ENCODE measurements around the gene AHR. TPM values are rescaled to one million over a fixed set of nuclear protein-coding genes. Genes with fewer than 3 reads are reported as not detected.

Gene AHR
- total RNA-seq, 6 donors from 2014 or later, result 68.8 to 236 (median 95.6) TPM

DNA sequence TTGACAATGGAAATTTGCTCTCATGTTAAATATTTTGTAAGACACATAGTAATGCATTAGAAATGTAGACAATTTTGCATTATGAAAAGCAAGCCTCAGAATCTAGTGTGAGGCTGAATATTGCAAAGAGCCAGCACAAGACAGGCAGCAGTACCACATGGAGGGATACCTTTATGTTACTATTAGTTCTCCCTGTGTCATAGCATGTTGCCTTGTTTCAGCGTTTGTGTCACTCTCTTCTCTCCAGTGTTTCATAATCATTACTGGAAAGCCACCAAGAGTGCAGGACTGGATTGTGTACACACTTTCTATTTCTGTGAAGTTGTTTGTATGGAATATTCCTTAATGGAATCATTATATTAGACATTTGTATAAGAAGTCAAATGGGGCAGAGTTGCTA lies 8.5 kb downstream of the AHR start:
- H3K27ac ChIP-seq, result peak overlapping the region; percentile 57 to 99 (median 84)
- peaks cover 61 to 85% (median 66%) of the 10 kb centered on the region in 4 donors for H3K4me1 ChIP-seq
- H3K27me3 ChIP-seq, result no peaks in the 10 kb centered on the region
- H3K36me3 ChIP-seq, result peaks cover 0 to 20% (median 5%) of the 10 kb centered on the region in 4 donors
- 0 to 10% methylated on average over 1 of the region's 1 CpG for WGBS, 2 donors
- DNase-seq (no peak), ATAC-seq (ENCODE audit: low FRiP score in 2 of 2) (peak; percentile 73 to 75)
- H3K4me3 ChIP-seq, result peak overlapping the region in 2 of 4 donors; percentile 5 to 22
- TF ChIP-seq EP300 (IDR thresholded peaks at IDR 0.05) (peak in 1 of 4 donors; percentile 86), POLR2AphosphoS5 (IDR thresholded peaks at IDR 0.05) (no peak)
- H3K9me3 ChIP-seq, result no peaks in the 10 kb centered on the region

DNA sequence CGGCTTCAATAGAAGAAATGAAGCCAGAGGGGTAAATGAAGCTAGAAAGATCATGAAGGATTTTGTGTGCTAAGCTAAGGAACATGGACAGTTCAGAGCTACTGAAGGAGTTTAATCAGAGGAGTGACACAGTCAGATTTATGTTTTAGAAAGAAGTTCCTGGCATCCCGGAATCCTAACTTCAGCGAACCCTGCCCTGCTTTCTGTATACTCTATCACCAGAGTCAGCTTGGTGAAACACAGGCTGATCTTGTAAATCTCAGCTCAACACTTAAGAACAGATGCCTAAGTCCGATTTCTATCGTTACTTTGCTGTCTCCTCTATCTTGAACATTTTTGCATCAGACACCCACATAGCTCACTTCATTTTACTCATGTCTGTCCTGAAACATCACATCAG lies 9.1 kb downstream of the AHR start:
- H3K4me3 ChIP-seq, result peak overlapping the region in 2 of 4 donors; percentile 5 to 22
- no peaks in the 10 kb centered on the region for H3K27me3 ChIP-seq
- ATAC-seq (ENCODE audit: low FRiP score in 2 of 2) (peak in 1 of 2 donors; percentile 3), DNase-seq (no peak)
- WGBS, 2 donors, result 31 to 36% methylated on average over 5 of the region's 5 CpGs
- peaks cover 0 to 21% (median 6%) of the 10 kb centered on the region in 4 donors for H3K36me3 ChIP-seq
- H3K9me3 ChIP-seq, result no peaks in the 10 kb centered on the region
- TF ChIP-seq POLR2AphosphoS5 (IDR thresholded peaks at IDR 0.05) (no peak), POLR2A (IDR thresholded peaks at IDR 0.05) (no peak), EP300 (IDR thresholded peaks at IDR 0.05) (no peak)
- TF ChIP-seq, protein P1, sequence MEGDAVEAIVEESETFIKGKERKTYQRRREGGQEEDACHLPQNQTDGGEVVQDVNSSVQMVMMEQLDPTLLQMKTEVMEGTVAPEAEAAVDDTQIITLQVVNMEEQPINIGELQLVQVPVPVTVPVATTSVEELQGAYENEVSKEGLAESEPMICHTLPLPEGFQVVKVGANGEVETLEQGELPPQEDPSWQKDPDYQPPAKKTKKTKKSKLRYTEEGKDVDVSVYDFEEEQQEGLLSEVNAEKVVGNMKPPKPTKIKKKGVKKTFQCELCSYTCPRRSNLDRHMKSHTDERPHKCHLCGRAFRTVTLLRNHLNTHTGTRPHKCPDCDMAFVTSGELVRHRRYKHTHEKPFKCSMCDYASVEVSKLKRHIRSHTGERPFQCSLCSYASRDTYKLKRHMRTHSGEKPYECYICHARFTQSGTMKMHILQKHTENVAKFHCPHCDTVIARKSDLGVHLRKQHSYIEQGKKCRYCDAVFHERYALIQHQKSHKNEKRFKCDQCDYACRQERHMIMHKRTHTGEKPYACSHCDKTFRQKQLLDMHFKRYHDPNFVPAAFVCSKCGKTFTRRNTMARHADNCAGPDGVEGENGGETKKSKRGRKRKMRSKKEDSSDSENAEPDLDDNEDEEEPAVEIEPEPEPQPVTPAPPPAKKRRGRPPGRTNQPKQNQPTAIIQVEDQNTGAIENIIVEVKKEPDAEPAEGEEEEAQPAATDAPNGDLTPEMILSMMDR (IDR thresholded peaks at IDR 0.05), result no peak
- peaks cover 62 to 81% (median 67%) of the 10 kb centered on the region in 4 donors for H3K4me1 ChIP-seq
- peak overlapping the region; percentile 57 to 99 (median 84) for H3K27ac ChIP-seq

DNA sequence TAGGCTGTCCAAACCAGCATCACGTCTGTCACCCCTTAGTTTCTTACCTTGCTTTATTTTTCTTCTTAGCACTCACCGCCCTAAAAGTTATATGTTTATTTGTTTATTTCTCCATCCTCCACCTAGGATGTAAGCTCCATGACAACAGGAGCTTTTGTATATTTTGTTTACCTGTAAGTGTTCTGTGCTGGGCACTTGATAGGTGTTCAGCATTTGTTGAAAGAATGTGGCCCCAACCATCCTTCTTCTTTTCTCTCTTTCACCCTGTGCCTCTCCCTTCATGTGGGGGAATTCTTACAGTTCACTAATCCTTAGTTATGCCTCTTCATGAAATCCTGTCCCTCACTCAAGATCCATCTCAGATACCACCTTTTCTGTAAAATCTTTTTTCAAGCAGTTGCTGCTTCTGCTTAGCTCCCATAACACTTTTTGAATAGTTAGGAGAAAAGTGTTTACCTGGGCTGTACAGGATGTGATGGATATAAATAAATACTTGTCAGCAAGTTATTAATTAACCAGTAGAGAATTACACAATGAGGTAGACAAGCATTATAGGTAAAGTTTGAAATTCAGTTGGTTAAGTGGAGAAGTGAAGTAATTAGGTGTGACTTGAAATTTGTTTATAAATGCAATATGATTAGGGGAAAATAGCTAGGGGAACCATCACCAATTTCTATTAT lies 9.7 kb downstream of the AHR start:
- WGBS, 2 donors, result 35 to 54% methylated on average over 2 of the region's 2 CpGs
- peak overlapping the region in 2 of 4 donors; percentile 5 to 22 for H3K4me3 ChIP-seq
- H3K4me1 ChIP-seq, result peaks cover 65 to 86% (median 68%) of the 10 kb centered on the region in 4 donors
- DNase-seq (no peak), ATAC-seq (ENCODE audit: low FRiP score in 2 of 2) (peak in 1 of 2 donors; percentile 21)
- no peaks in the 10 kb centered on the region for H3K9me3 ChIP-seq
- H3K27ac ChIP-seq, result peak overlapping the region; percentile 57 to 99 (median 84)
- peaks cover 0 to 25% (median 6%) of the 10 kb centered on the region in 4 donors for H3K36me3 ChIP-seq
- TF ChIP-seq EP300 (IDR thresholded peaks at IDR 0.05) (no peak), POLR2AphosphoS5 (IDR thresholded peaks at IDR 0.05) (no peak), POLR2A (IDR thresholded peaks at IDR 0.05) (no peak)
- TF ChIP-seq, protein P1 (IDR thresholded peaks at IDR 0.05), result no peak
- H3K27me3 ChIP-seq, result no peaks in the 10 kb centered on the region

DNA sequence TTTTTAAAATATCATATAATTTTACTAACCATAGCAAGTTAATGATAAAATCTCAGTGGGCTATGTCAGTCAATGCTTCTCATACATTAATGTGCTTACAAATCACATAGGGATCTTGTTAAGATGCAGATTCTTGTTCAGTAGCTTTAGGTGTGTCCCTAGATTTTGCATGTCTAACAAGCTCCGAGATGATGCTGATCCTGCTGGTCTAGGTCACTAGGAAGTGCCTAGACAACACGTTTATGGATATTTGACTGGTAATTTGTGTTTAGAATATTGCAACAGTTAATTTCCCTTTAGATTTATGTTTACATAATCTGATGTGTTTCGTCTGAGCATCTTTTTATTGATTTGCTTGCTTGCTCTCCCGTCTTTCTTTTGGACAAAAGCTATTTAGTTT lies 12.7 kb downstream of the AHR start:
- peak overlapping the region in 2 of 4 donors; percentile 98 to 99 for H3K27ac ChIP-seq

DNA sequence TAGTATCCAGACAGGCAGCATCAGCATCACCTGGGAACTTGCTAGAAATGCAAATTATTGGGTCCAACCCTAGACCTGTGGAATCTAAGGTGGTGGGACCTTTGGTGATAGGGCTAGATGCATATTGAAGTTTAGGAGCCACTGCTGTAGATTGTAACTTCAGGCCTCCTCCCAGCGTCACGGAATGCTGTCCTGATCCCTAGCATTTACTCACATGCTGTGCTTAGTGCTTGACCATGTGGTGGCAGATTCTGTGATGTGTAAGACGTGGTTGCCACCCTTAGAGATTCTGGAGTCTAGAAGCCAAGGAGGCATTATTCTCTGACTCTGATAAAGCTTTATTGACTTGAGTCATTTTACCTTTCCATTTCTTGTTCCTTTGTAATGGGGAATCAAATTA lies 13.5 kb downstream of the AHR start:
- TF ChIP-seq POLR2A (IDR thresholded peaks at IDR 0.05) (no peak), EP300 (IDR thresholded peaks at IDR 0.05) (no peak), POLR2AphosphoS5 (IDR thresholded peaks at IDR 0.05) (no peak)
- TF ChIP-seq, protein P1 (IDR thresholded peaks at IDR 0.05), result no peak
- Histone ChIP-seq H3K27me3 (no peaks in the 10 kb centered on the region), H3K4me3 (no peak overlapping the region), H3K9me3 (no peaks in the 10 kb centered on the region), H3K27ac (peak overlapping the region in 2 of 4 donors; percentile 62 to 99), H3K4me1 (peaks cover 35 to 60% (median 42%) of the 10 kb centered on the region in 4 donors), H3K36me3 (peaks cover 0 to 27% (median 6%) of the 10 kb centered on the region in 4 donors)
- 68 to 73% methylated on average over 3 of the region's 3 CpGs for WGBS, 2 donors
- no peak for DNase-seq
- ATAC-seq (ENCODE audit: low FRiP score in 2 of 2), result no peak

More for the DNA sequence above, 12.7 kb downstream of the AHR start:
- Histone ChIP-seq H3K9me3 (no peaks in the 10 kb centered on the region), H3K27me3 (no peaks in the 10 kb centered on the region), H3K4me1 (peaks cover 42 to 65% (median 49%) of the 10 kb centered on the region in 4 donors), H3K36me3 (peaks cover 0 to 27% (median 6%) of the 10 kb centered on the region in 4 donors), H3K4me3 (no peak overlapping the region)
- TF ChIP-seq, protein P1 (IDR thresholded peaks at IDR 0.05), result no peak
- no peak for TF ChIP-seq POLR2A (IDR thresholded peaks at IDR 0.05)
- no peak for TF ChIP-seq EP300 (IDR thresholded peaks at IDR 0.05)
- no peak for TF ChIP-seq POLR2AphosphoS5 (IDR thresholded peaks at IDR 0.05)
- 72 to 77% methylated on average over 4 of the region's 4 CpGs for WGBS, 2 donors
- no peak for DNase-seq
- no peak for ATAC-seq (ENCODE audit: low FRiP score in 2 of 2)

All from upper lobe of left lung (tissue), 6 donors.